Aorta (tissue), 5 donors: ENCODE measurements around the gene FXN. TPM values are rescaled to one million over a fixed set of nuclear protein-coding genes. Genes with fewer than 3 reads are reported as not detected.
"Not testable (repeated sequence)": the region's sequence is repeated elsewhere in the genome, so short reads cannot be mapped to it uniquely, and the experiment has no call there.

Experiments
- ATAC-seq: fragments of 200-7000 bp; cut with Tn5 transposase; one replicate; pipeline ENCODE4 v1.9.1; 2022; ENCODE audit warnings: moderate library complexity; ENCODE audit not compliant: low FRiP score
- DNase-seq, 2 donors: peaks; one replicate each; pipeline ENCODE4 v3.0.0-alpha.2; 2020
- H3K27ac ChIP-seq, 2 donors: one replicate each; pipeline ENCODE4 v1.5.1; 2013; ENCODE audit warnings: low read length in 2 of 2, mild to moderate bottlenecking in 2 of 2, moderate library complexity in 2 of 2, control low read depth in 1 of 2, inconsistent platforms in 1 of 2, low read depth in 1 of 2
- H3K27me3 ChIP-seq, 2 donors: one replicate each; pipeline ENCODE4 v1.6.1; 2013; ENCODE audit warnings: control low read depth in 1 of 2, low read length in 1 of 2, mild to moderate bottlenecking in 1 of 2, moderate library complexity in 1 of 2; ENCODE audit not compliant: insufficient read depth in 2 of 2, control insufficient read depth in 1 of 2
- H3K36me3 ChIP-seq, 2 donors: one replicate each; pipeline ENCODE4 v1.6.1; 2013; ENCODE audit warnings: control low read depth in 1 of 2, low read length in 1 of 2, mild to moderate bottlenecking in 1 of 2; ENCODE audit not compliant: insufficient read depth in 2 of 2, control insufficient read depth in 1 of 2
- H3K4me1 ChIP-seq, 2 donors: one replicate each; pipeline ENCODE4 v1.6.1; 2013; ENCODE audit warnings: low read length in 2 of 2, control low read depth in 1 of 2, mild to moderate bottlenecking in 1 of 2, moderate library complexity in 1 of 2; ENCODE audit not compliant: insufficient read depth in 2 of 2, control insufficient read depth in 1 of 2
- H3K4me3 ChIP-seq, 2 donors: one replicate each; pipeline ENCODE4 v1.5.1; 2013; ENCODE audit warnings: low read length in 2 of 2, control low read depth in 1 of 2, mild to moderate bottlenecking in 1 of 2
- H3K9me3 ChIP-seq: one replicate; pipeline ENCODE4 v1.6.1; 2013; ENCODE audit warnings: mild to moderate bottlenecking, low read length; ENCODE audit not compliant: control insufficient read depth
- WGBS, 2 donors: extraction: QIAGEN DNeasy Blood & Tissue Kit; methylation state at CpG; one replicate each; pipeline ENCODE4 v1.1.7; 2013; 5-methylcytosine and 5-hydroxymethylcytosine counted together
- intact Hi-C, 2 donors: fragments of 100-400 bp; cut with DNase I; formaldehyde crosslinking; loops; one replicate each; pipeline versions ENCODE4 v1.14.2 to v1.15.0; 2022
- polyA plus RNA-seq, 2 donors: library from polyadenylated mRNA; stranded (reverse); fragments of 200-250 nt; gene quantifications; one replicate each; pipeline ENCODE4 v1.2.3, GENCODE V29; 2013
- total RNA-seq, 2 donors: library from RNA; stranded (reverse); fragmentation: NEBNext Ultra II Directional; extraction: Animal tissue kit (Norgen Biotek cat#: 25700); gene quantifications; one replicate each; pipeline ENCODE4 v1.2.1, GENCODE V29; 2021
- donor health status: healthy with polysubstance abuse.
- donor health status: Bipolar disorder and iron deficiency.
- donor health status: DM: no; HTN: no; CAD: no.
- donor health status: DM: no; HTN: no; CAD: no.
- donor health status: DM: yes; HTN: yes; CAD: no.

The FXN gene
- total and polyA plus RNA-seq, 4 donors, result 2.8 to 7.8 (median 7.2) TPM

- H3K27ac ChIP-seq, H3K4me1 ChIP-seq, H3K36me3 ChIP-seq, H3K9me3 ChIP-seq, DNase-seq, H3K27me3 ChIP-seq, intact Hi-C loops, H3K4me3 ChIP-seq, ATAC-seq: not testable (repeated sequence)
- WGBS, 2 donors, result 97 to 98% methylated on average over 14 of the region's 14 CpGs
These were observed 73.2 kb downstream of the FXN start for GRCh38 chr9:69108706-69109105.

DNA sequence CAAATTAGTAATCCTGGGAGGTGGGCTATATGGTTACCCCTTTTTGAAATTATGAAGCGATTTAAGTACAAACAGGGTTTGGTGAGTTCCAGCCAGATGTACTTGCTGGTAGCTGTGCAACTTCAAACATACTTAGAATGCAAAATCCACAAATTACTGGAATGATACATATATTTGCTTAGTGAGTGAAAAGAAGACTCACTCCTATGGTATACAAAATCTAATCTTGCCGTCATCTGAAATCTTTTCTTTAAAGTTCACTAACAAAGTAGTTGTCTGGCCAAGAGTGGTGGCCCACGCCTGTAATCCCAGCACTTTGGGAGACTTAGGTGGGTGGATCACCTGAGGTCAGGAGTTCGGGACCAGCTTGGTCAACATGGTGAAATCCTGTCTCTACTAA is 73.6 kb downstream of the FXN start:
- Histone ChIP-seq H3K27ac (no peak overlapping the region), H3K4me1 (no peaks in the 10 kb centered on the region), H3K27me3 (no peaks in the 10 kb centered on the region), H3K4me3 (no peak overlapping the region), H3K36me3 (no peaks in the 10 kb centered on the region), H3K9me3 (no peaks in the 10 kb centered on the region)
- ATAC-seq, result no peak
- intact Hi-C loops, result no loop called here
- WGBS, 2 donors, result 73 to 87% methylated on average over 4 of the region's 4 CpGs
- no peak for DNase-seq

DNA sequence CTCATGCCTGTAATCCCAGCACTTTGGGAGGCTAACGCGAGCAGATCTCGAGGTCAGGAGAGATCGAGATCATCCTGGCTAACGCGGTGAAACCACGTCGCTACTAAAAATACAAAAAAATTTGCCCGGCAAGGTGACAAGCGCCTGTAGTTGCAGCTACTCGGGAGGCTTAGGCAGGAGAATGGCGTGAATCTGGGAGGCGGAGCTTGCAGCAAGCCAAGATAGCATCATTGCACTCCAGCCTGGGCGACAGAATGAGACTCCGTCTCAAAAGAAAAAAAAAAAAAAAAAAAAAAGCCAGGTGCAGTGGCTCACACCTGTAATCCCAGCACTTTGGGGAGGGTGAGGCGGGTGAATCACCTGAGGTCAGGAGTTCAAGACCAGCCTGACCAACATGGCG is 77.1 kb downstream of the FXN start:
- WGBS, 2 donors, result 96 to 97% methylated on average over 16 to 17 of the region's 17 CpGs
- ATAC-seq, H3K36me3 ChIP-seq, DNase-seq, H3K9me3 ChIP-seq, intact Hi-C loops, H3K4me3 ChIP-seq, H3K27me3 ChIP-seq, H3K4me1 ChIP-seq, H3K27ac ChIP-seq: not testable (repeated sequence)

DNA sequence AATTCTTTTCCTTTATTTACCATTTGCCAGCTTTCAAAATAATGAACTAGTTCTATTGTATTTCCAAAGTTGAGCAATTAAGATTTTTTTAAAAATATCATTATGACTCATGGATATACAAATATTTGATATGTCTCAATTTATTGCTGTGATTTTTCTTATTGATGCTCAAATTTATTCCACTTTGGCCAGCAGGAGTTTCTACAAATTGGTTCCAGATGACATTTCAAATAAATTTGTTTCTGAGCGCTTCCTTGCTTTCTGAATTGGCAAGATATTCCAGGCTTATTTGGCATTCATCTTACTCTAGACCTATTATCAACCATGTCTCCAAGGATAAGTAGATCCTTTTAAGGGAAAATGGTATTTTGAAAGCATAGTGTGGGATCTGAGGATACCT is 80.1 kb downstream of the FXN start:
- Histone ChIP-seq H3K27ac (no peak overlapping the region), H3K9me3 (no peaks in the 10 kb centered on the region), H3K4me1 (no peaks in the 10 kb centered on the region), H3K27me3 (no peaks in the 10 kb centered on the region), H3K36me3 (no peaks in the 10 kb centered on the region), H3K4me3 (no peak overlapping the region)
- DNase-seq, result no peak
- WGBS, 2 donors, result 49 to 68% methylated on average over 1 of the region's 1 CpG
- intact Hi-C loops, result no loop called here
- ATAC-seq, result peak; percentile 63

DNA sequence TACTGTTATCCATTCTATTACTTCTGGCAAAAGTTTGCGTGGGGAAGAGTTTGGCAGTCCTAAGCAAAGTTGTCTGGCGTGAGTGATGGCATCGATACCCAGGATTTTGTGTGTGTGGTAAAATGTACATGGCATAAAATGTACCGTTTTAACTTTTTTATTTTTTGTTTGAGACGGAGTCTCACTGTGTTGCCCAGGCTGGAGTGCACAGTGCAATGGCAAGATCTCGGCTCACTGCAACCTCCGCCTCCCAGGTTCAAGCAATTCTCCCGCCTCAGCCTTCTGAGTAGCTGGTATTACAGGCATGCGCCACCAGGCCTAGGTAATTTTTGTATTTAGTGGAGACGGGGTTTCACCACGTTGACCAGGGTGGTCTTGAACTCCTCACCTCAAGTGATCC is 83.1 kb downstream of the FXN start:
- intact Hi-C loops, result no loop called here
- Histone ChIP-seq H3K27me3 (no peaks in the 10 kb centered on the region), H3K4me3 (no peak overlapping the region), H3K9me3 (no peaks in the 10 kb centered on the region), H3K36me3 (no peaks in the 10 kb centered on the region), H3K4me1 (no peaks in the 10 kb centered on the region), H3K27ac (no peak overlapping the region)
- DNase-seq (no peak), ATAC-seq (no peak)
- WGBS, 2 donors, result 77 to 87% methylated on average over 11 of the region's 11 CpGs

- no peak for DNase-seq
- intact Hi-C loops, result loop anchor here in 1 of 2 donors (2.0 kb wide), 1 partner anchor 66 kb away; no protein-coding TSS in a partner anchor
- Histone ChIP-seq H3K9me3 (no peaks in the 10 kb centered on the region), H3K4me1 (no peaks in the 10 kb centered on the region), H3K36me3 (no peaks in the 10 kb centered on the region), H3K4me3 (peak overlapping the region; percentile 84 to 87), H3K27ac (peak overlapping the region in 1 of 2 donors; percentile 81), H3K27me3 (no peaks in the 10 kb centered on the region)
- peak; percentile 40 for ATAC-seq
- WGBS, 2 donors, result 48 to 50% methylated on average over 27 of the region's 27 CpGs
These were observed 85.0 kb downstream of the FXN start for GRCh38 chr9:69120380-69121154.

- DNase-seq, result peak; percentile 62 to 86
- H3K4me1 ChIP-seq, result no peaks in the 10 kb centered on the region
- 0% methylated on average over 56 to 86 of the region's 86 CpGs for WGBS, 2 donors
- H3K9me3 ChIP-seq, result no peaks in the 10 kb centered on the region
- H3K27me3 ChIP-seq, result no peaks in the 10 kb centered on the region
- peak; percentile 83 for ATAC-seq
- peak overlapping the region; percentile 64 to 81 for H3K27ac ChIP-seq
- H3K36me3 ChIP-seq, result no peaks in the 10 kb centered on the region
- intact Hi-C loops, result loop anchor here in 1 of 2 donors (2.0 kb wide), 1 partner anchor 65 kb away; no protein-coding TSS in a partner anchor
- H3K4me3 ChIP-seq, result peak overlapping the region; percentile 84 to 87
These were observed 85.9 kb downstream of the FXN start for GRCh38 chr9:69121155-69122081.

DNA sequence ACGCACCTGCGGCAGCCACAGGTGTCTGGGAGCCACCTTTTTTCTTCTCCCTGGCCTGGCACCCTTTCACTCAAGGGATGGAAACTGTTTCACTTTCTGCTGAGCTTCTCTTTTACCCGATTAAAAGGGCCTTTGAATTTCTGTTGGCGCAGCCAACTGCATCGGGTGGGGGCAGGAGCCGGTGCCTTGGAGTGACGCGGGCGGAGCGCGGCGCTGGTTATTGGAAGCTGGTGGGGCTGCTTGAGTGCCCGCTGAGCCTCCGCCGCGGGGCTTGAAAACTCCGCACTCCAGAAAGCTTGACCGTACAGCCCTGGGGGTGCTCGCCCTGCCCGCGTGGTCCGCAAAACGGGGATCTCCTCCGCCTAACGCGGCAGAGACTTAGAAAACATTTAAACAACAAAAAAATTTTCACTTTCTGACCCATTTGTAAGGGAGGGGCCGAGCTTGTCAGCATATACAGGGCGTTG is 86.6 kb downstream of the FXN start:
- peak; percentile 89 for ATAC-seq
- Histone ChIP-seq H3K27ac (peak overlapping the region; percentile 64 to 81), H3K4me1 (no peaks in the 10 kb centered on the region), H3K27me3 (no peaks in the 10 kb centered on the region), H3K4me3 (peak overlapping the region; percentile 84 to 87), H3K9me3 (no peaks in the 10 kb centered on the region), H3K36me3 (no peaks in the 10 kb centered on the region)
- peak; percentile 85 to 91 for DNase-seq
- WGBS, 2 donors, result 0 to 1% methylated on average over 28 of the region's 28 CpGs
- intact Hi-C loops, result no loop called here
